PC-3 (cell line): Measurements from ENCODE around the gene OPHN1. TPM values are rescaled to one million over a fixed set of nuclear protein-coding genes. Genes with fewer than 3 reads are reported as not detected.

Experiments used
- ATAC-seq: fragments of 200-7000 bp; cut with Tn5 transposase; 2 replicates; pipeline ENCODE4 v1.9.1; 2020; ENCODE audit warnings: mild to moderate bottlenecking, moderate library complexity
- BruUV-seq: library from RNA; stranded (reverse); fragments of 400-500 nt; replicated peaks from 2 replicates; lab custom pipeline; 2021; lab: Mats Ljungman, UMichigan
- CTCF ChIA-PET: fragments of 300-600 bp; sonication (Branson Sonifier 250); formaldehyde crosslinking; loops from one replicate; lab custom pipeline; 2022; ENCODE audit warnings: antibody characterized with exemption; lab: Charles Lee
- POLR2A ChIA-PET: fragments of 300-600 bp; sonication (Branson Sonifier 250); formaldehyde crosslinking; loops from one replicate; lab custom pipeline; 2022; ENCODE audit warnings: antibody characterized with exemption; ENCODE audit not compliant: unreplicated experiment; lab: Charles Lee
- DNase-seq: peaks from one replicate; pipeline ENCODE4 v3.0.0-alpha.2; 2015
- H2AFZ ChIP-seq: fragments of 300-600 bp; sonication (generic); 2 replicates; pipeline ENCODE4 v1.6.0; 2016; ENCODE audit warnings: antibody characterized with exemption, low read length
- H3F3A ChIP-seq: fragments of 300-600 bp; sonication (generic); one replicate; pipeline ENCODE4 v1.6.0; 2017; ENCODE audit warnings: antibody characterized with exemption, low read length, control low read depth, mild to moderate bottlenecking; ENCODE audit not compliant: unreplicated experiment
- H3K27ac ChIP-seq: fragments of 300-600 bp; sonication (generic); 2 replicates; pipeline ENCODE4 v1.5.1; 2016; ENCODE audit warnings: mild to moderate bottlenecking, low read length
- H3K27me3 ChIP-seq: fragments of 300-600 bp; sonication (generic); 2 replicates; pipeline ENCODE4 v1.6.1; 2016; ENCODE audit warnings: low read length, mixed read lengths
- H3K36me3 ChIP-seq: fragments of 300-600 bp; sonication (generic); 2 replicates; pipeline ENCODE4 v1.6.1; 2016; ENCODE audit warnings: low read depth, mixed run types, low read length, mixed read lengths
- H3K4me1 ChIP-seq: fragments of 300-600 bp; sonication (generic); 2 replicates; pipeline ENCODE4 v1.5.1; 2016; ENCODE audit warnings: low read length; ENCODE audit not compliant: insufficient read depth
- H3K4me2 ChIP-seq: fragments of 300-600 bp; sonication (generic); 2 replicates; pipeline ENCODE4 v1.6.0; 2016; ENCODE audit warnings: low read length
- H3K4me3 ChIP-seq: fragments of 300-600 bp; sonication (generic); 2 replicates; pipeline ENCODE4 v1.5.1; 2016; ENCODE audit warnings: mild to moderate bottlenecking, low read length, mixed read lengths
- H3K79me2 ChIP-seq: fragments of 300-600 bp; sonication (generic); 2 replicates; pipeline ENCODE4 v1.6.1; 2017; ENCODE audit warnings: low read length, mixed read lengths
- H3K9ac ChIP-seq: fragments of 300-600 bp; sonication (generic); 2 replicates; pipeline ENCODE4 v1.6.0; 2016; ENCODE audit warnings: mild to moderate bottlenecking, low read length
- H3K9me2 ChIP-seq: fragments of 300-600 bp; sonication (generic); replicated peaks from 2 replicates; pipeline ENCODE4 v1.6.1; 2016; ENCODE audit warnings: mixed run types, low read length, mixed read lengths
- H3K9me3 ChIP-seq: fragments of 300-600 bp; sonication (generic); 2 replicates; pipeline ENCODE4 v1.6.1; 2016; ENCODE audit warnings: low read length, mixed read lengths
- H4K20me1 ChIP-seq: fragments of 300-600 bp; sonication (generic); 2 replicates; pipeline ENCODE4 v1.6.1; 2016; ENCODE audit warnings: low read length, mixed read lengths
- CTCF ChIP-seq: fragments of 300-600 bp; sonication (generic); conservative IDR thresholded peaks from 2 replicates; pipeline ENCODE4 v1.5.1; 2017; ENCODE audit warnings: antibody characterized with exemption, low read depth, mild to moderate bottlenecking, low read length
- EZH2 ChIP-seq: fragments of 300-600 bp; sonication (generic); IDR thresholded peaks from one replicate; pipeline ENCODE4 v1.6.1; 2017; ENCODE audit warnings: antibody characterized with exemption, mild to moderate bottlenecking, low read length; ENCODE audit not compliant: unreplicated experiment
- EZH2phosphoT487 ChIP-seq: fragments of 300-600 bp; sonication (generic); IDR thresholded peaks from 2 replicates; pipeline ENCODE4 v1.6.1; 2018; ENCODE audit warnings: mild to moderate bottlenecking, antibody characterized with exemption, low read length, borderline replicate concordance
- intact Hi-C: fragments of 100-400 bp; cut with micrococcal nuclease; formaldehyde crosslinking; loops from 2 replicates; pipeline ENCODE4 v1.9.0; 2023
- total RNA-seq: library from RNA; depleted of rRNA; stranded (reverse); fragments of >200 nt; gene quantifications from 2 replicates; pipeline ENCODE4 v1.2.3, GENCODE V29; 2014

Gene OPHN1
- total RNA-seq, 1 experiment from 2014 or later = 6.0 TPM

- Histone ChIP-seq H3K4me2 (no peak overlapping the region), H2AFZ (no peak overlapping the region), H3F3A (no peaks in the 10 kb centered on the region), H3K9ac (no peak overlapping the region), H4K20me1 (no peaks in the 10 kb centered on the region), H3K9me2 (no peaks in the 10 kb centered on the region), H3K4me1 (peaks cover 8% of the 10 kb centered on the region), H3K27ac (no peak overlapping the region), H3K4me3 (no peak overlapping the region), H3K36me3 (no peaks in the 10 kb centered on the region), H3K79me2 (no peaks in the 10 kb centered on the region), H3K9me3 (no peaks in the 10 kb centered on the region), H3K27me3 (no peaks in the 10 kb centered on the region)
- TF ChIP-seq CTCF (no peak), EZH2 (no peak), EZH2phosphoT487 (no peak)
- ChIA-PET CTCF (no interaction called here), POLR2A (no interaction called here)
- no TSS peak for BruUV-seq
- ATAC-seq = no peak
- no peak for DNase-seq
- intact Hi-C loops = no loop called here
These were observed 10.8 kb downstream of the OPHN1 start for GRCh38 chrX:68422478-68422877.

- DNase-seq (no peak), ATAC-seq (no peak)
- ChIA-PET CTCF (no interaction called here), POLR2A (no interaction called here)
- H3K9me2 ChIP-seq = no peaks in the 10 kb centered on the region
- H3K9me3 ChIP-seq = no peaks in the 10 kb centered on the region
- no peak overlapping the region for H3K27ac ChIP-seq
- BruUV-seq = no TSS peak
- intact Hi-C loops = no loop called here
- TF ChIP-seq EZH2phosphoT487 (no peak), EZH2 (no peak), CTCF (no peak)
- no peaks in the 10 kb centered on the region for H3K36me3 ChIP-seq
- no peaks in the 10 kb centered on the region for H3K27me3 ChIP-seq
- peaks cover 14% of the 10 kb centered on the region for H3K4me1 ChIP-seq
- H3K4me3 ChIP-seq = no peak overlapping the region
- no peaks in the 10 kb centered on the region for H3K79me2 ChIP-seq
- H3K4me2 ChIP-seq = no peak overlapping the region
- H2AFZ ChIP-seq = no peak overlapping the region
- no peaks in the 10 kb centered on the region for H3F3A ChIP-seq
- no peak overlapping the region for H3K9ac ChIP-seq
- H4K20me1 ChIP-seq = no peaks in the 10 kb centered on the region
These were observed 11.7 kb downstream of the OPHN1 start for GRCh38 chrX:68421636-68422035.

- Histone ChIP-seq H3K27ac (no peak overlapping the region), H3K27me3 (no peaks in the 10 kb centered on the region), H3K9me3 (no peaks in the 10 kb centered on the region), H3K4me3 (no peak overlapping the region), H2AFZ (no peak overlapping the region), H3K4me1 (peaks cover 23% of the 10 kb centered on the region), H3K36me3 (no peaks in the 10 kb centered on the region), H3K4me2 (no peak overlapping the region), H3K9ac (no peak overlapping the region), H4K20me1 (no peaks in the 10 kb centered on the region), H3K79me2 (no peaks in the 10 kb centered on the region), H3K9me2 (no peaks in the 10 kb centered on the region), H3F3A (no peaks in the 10 kb centered on the region)
- BruUV-seq = no TSS peak
- ChIA-PET POLR2A (no interaction called here), CTCF (no interaction called here)
- intact Hi-C loops = no loop called here
- ATAC-seq = no peak
- DNase-seq = no peak
- TF ChIP-seq EZH2phosphoT487 = no peak
- TF ChIP-seq EZH2 = no peak
- no peak for TF ChIP-seq CTCF
These were observed 12.7 kb downstream of the OPHN1 start for GRCh38 chrX:68420559-68420958.
